Tibial nerve (tissue), 4 donors: ENCODE data around the gene SDK1. TPM values are rescaled to one million over a fixed set of nuclear protein-coding genes. Genes with fewer than 3 reads are reported as not detected.

ENCODE experiments used
- DNase-seq, 2 donors: peaks; one replicate each; pipeline ENCODE4 v3.0.0-alpha.2; 2019; ENCODE audit warnings: low spot score in 2 of 2
- H3K27ac ChIP-seq, 4 donors: fragments of 200-600 bp; sonication (generic) in 3 of 4; one replicate each; pipeline ENCODE4 v1.5.1; 2017 to 2019; ENCODE audit warnings: mild to moderate bottlenecking in 1 of 4
- H3K27me3 ChIP-seq, 2 donors: fragments of 200-600 bp; sonication (generic) in 1 of 2; one replicate each; pipeline versions ENCODE4 v1.5.1 to v1.6.0; 2017 to 2019
- H3K36me3 ChIP-seq, 3 donors: fragments of 200-600 bp; sonication (generic); one replicate each; pipeline ENCODE4 v1.5.1; 2018 to 2019
- H3K4me1 ChIP-seq, 4 donors: fragments of 200-600 bp; sonication (generic) in 3 of 4; one replicate each; pipeline ENCODE4 v1.5.1; 2017 to 2019
- H3K4me3 ChIP-seq, 4 donors: fragments of 200-600 bp; sonication (generic) in 3 of 4; one replicate each; pipeline ENCODE4 v1.5.1; 2017 to 2019; ENCODE audit warnings: mild to moderate bottlenecking in 1 of 4, moderate library complexity in 1 of 4
- H3K9me3 ChIP-seq, 4 donors: fragments of 200-600 bp; sonication (generic) in 3 of 4; one replicate each; pipeline ENCODE4 v1.5.1; 2017 to 2019
- CTCF ChIP-seq, 5 experiments: fragments of 200-600 bp in 3 of 5; fragments of 450-650 bp in 2 of 5; sonication (generic) in 3 of 5; IDR thresholded peaks; one replicate each; pipeline ENCODE4 v1.5.1; 2016 to 2019; ENCODE audit warnings: antibody characterized with exemption in 5 of 5, mild to moderate bottlenecking in 3 of 5, moderate library complexity in 2 of 5
- EP300 ChIP-seq, 2 donors: sonication (generic); formaldehyde crosslinking; IDR thresholded peaks; one replicate each; pipeline ENCODE4 v1.6.1; 2017; ENCODE audit warnings: antibody characterized with exemption in 2 of 2, mild to moderate bottlenecking in 1 of 2
- POLR2A ChIP-seq, 2 donors: fragments of 450-650 bp; IDR thresholded peaks; one replicate each; pipeline ENCODE4 v1.6.1; 2017; ENCODE audit warnings: antibody characterized with exemption in 2 of 2, mild to moderate bottlenecking in 2 of 2, moderate library complexity in 2 of 2
- WGBS, 2 donors: methylation state at CpG; one replicate each; pipeline ENCODE4 v1.1.5; 2018; 5-methylcytosine and 5-hydroxymethylcytosine counted together
- total RNA-seq, 4 donors: library from RNA; depleted of rRNA; stranded (reverse); fragments of >200 nt; gene quantifications; one replicate each; pipeline ENCODE4 v1.1.0, GENCODE V29; 2016

The SDK1 gene
- total RNA-seq, 4 donors from 2014 or later: 8.2 to 16.2 (median 12.9) TPM

- Histone ChIP-seq H3K4me1 (peaks cover 0 to 22% (median 4%) of the 10 kb centered on the region in 4 donors), H3K27me3 (no peaks in the 10 kb centered on the region), H3K27ac (peak overlapping the region in 1 of 4 donors; percentile 32), H3K36me3 (no peaks in the 10 kb centered on the region), H3K4me3 (no peak overlapping the region), H3K9me3 (no peaks in the 10 kb centered on the region)
- WGBS, 2 donors: 22 to 24% methylated on average over 7 to 8 of the region's 13 CpGs
- no peak for TF ChIP-seq EP300 (IDR thresholded peaks at IDR 0.05)
- peak in 2 of 5 experiments; percentile 17 to 22 for TF ChIP-seq CTCF (IDR thresholded peaks at IDR 0.05)
- no peak for TF ChIP-seq POLR2A (IDR thresholded peaks at IDR 0.05)
- no peak for DNase-seq
Observed at GRCh38 chr7:3722396-3722922, 421.4 kb downstream of the SDK1 start.

GRCh38 chr7:3725155-3726059, 424.4 kb downstream of the SDK1 start:
- DNase-seq: no peak
- Histone ChIP-seq H3K36me3 (no peaks in the 10 kb centered on the region), H3K9me3 (no peaks in the 10 kb centered on the region), H3K27me3 (no peaks in the 10 kb centered on the region), H3K4me3 (no peak overlapping the region), H3K4me1 (peaks cover 0 to 22% (median 4%) of the 10 kb centered on the region in 4 donors), H3K27ac (peak overlapping the region in 2 of 4 donors; percentile 8 to 29)
- TF ChIP-seq EP300 (IDR thresholded peaks at IDR 0.05) (no peak), POLR2A (IDR thresholded peaks at IDR 0.05) (no peak), CTCF (IDR thresholded peaks at IDR 0.05) (no peak)
- WGBS, 2 donors: 35 to 50% methylated on average over 12 of the region's 12 CpGs

GRCh38 chr7:3730276-3730675, 429.2 kb downstream of the SDK1 start:
- Histone ChIP-seq H3K36me3 (no peaks in the 10 kb centered on the region), H3K4me1 (peaks cover 0 to 7% (median 4%) of the 10 kb centered on the region in 4 donors), H3K9me3 (peaks cover 0 to 7% (median 0%) of the 10 kb centered on the region in 4 donors), H3K27ac (no peak overlapping the region), H3K27me3 (no peaks in the 10 kb centered on the region), H3K4me3 (no peak overlapping the region)
- TF ChIP-seq EP300 (IDR thresholded peaks at IDR 0.05): no peak
- no peak for TF ChIP-seq POLR2A (IDR thresholded peaks at IDR 0.05)
- TF ChIP-seq CTCF (IDR thresholded peaks at IDR 0.05): no peak
- WGBS, 2 donors: 67 to 80% methylated on average over 3 of the region's 3 CpGs
- DNase-seq: no peak

GRCh38 chr7:3732395-3733005, 431.4 kb downstream of the SDK1 start:
- TF ChIP-seq POLR2A (IDR thresholded peaks at IDR 0.05) (no peak), EP300 (IDR thresholded peaks at IDR 0.05) (no peak), CTCF (IDR thresholded peaks at IDR 0.05) (no peak)
- Histone ChIP-seq H3K4me3 (no peak overlapping the region), H3K36me3 (no peaks in the 10 kb centered on the region), H3K4me1 (no peaks in the 10 kb centered on the region), H3K27me3 (no peaks in the 10 kb centered on the region), H3K9me3 (peaks cover 0 to 13% (median 0%) of the 10 kb centered on the region in 4 donors), H3K27ac (no peak overlapping the region)
- WGBS, 2 donors: 58 to 60% methylated on average over 9 of the region's 9 CpGs
- DNase-seq: no peak
